Right atrium auricular region (tissue), 2 donors: Measurements from ENCODE around the gene UGT2B11. TPM values are rescaled to one million over a fixed set of nuclear protein-coding genes. Genes with fewer than 3 reads are reported as not detected.
"Not testable (repeated sequence)": the region's sequence is repeated elsewhere in the genome, so short reads cannot be mapped to it uniquely, and the experiment has no call there.

Experiments used
- DNase-seq: peaks from one replicate; pipeline ENCODE4 v3.0.0-alpha.2; 2019; ENCODE audit warnings: low spot score
- H3K27ac ChIP-seq, 2 donors: fragments of 200-600 bp; sonication (generic); 1 replicate in 1 of 2; 2 replicates in 1 of 2; pipeline ENCODE4 v1.5.1; 2016 to 2019
- H3K27me3 ChIP-seq, 2 donors: fragments of 200-600 bp; sonication (generic); one replicate each; pipeline versions ENCODE4 v1.5.1 to v1.6.0; 2017 to 2019
- H3K36me3 ChIP-seq: fragments of 200-600 bp; sonication (generic); one replicate; pipeline ENCODE4 v1.5.1; 2016
- H3K4me1 ChIP-seq, 2 donors: fragments of 200-600 bp; sonication (generic); one replicate each; pipeline versions ENCODE4 v1.5.1 to v1.6.0; 2017 to 2019
- H3K4me3 ChIP-seq, 2 donors: fragments of 200-600 bp; sonication (generic); 1 replicate in 1 of 2; 2 replicates in 1 of 2; pipeline ENCODE4 v1.5.1; 2017 to 2019; ENCODE audit warnings: mild to moderate bottlenecking in 1 of 2, moderate library complexity in 1 of 2
- H3K9me3 ChIP-seq, 2 donors: fragments of 200-600 bp; sonication (generic); one replicate each; pipeline ENCODE4 v1.5.1; 2019
- CTCF ChIP-seq, 2 donors: fragments of 200-600 bp; sonication (generic); IDR thresholded peaks; one replicate each; pipeline ENCODE4 v1.5.1; 2019; ENCODE audit warnings: antibody characterized with exemption in 2 of 2
- total RNA-seq, 2 donors: library from RNA; depleted of rRNA; stranded (reverse); fragments of >200 nt; gene quantifications; one replicate each; pipeline ENCODE4 v1.1.0, GENCODE V29; 2016

UGT2B11 gene
- total RNA-seq, 2 donors from 2014 or later: not detected

DNA sequence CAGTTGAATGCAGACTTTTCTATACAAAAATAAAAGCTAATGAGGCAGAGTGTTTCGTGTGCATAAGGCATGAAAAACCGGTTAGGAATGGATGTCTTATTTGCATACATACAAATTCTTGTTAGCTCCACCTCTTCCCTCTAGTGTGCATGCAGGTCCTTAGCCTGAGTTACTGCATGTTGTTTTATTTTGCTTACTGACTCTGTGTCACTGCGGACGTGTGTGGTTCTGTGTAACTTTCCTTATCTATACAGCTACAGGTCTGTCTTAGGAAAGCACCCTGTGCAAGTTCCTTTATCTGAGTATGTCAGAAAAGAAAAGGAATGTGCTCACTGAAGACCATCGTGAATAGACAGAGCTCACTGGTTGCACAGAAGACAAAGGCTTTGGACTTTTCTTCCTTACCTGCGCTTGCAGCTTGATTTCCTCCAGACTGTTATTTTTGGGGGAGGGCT is 35.8 kb downstream of the UGT2B11 start:
- not testable (repeated sequence) for H3K36me3 ChIP-seq, H3K9me3 ChIP-seq, H3K4me3 ChIP-seq, H3K27ac ChIP-seq, DNase-seq, H3K27me3 ChIP-seq, H3K4me1 ChIP-seq

GRCh38 chr4:69170233-69171134 is 44.1 kb downstream of the UGT2B11 start:
- not testable (repeated sequence) for H3K27me3 ChIP-seq, DNase-seq, H3K9me3 ChIP-seq, H3K27ac ChIP-seq, H3K36me3 ChIP-seq, H3K4me1 ChIP-seq, H3K4me3 ChIP-seq
- TF ChIP-seq CTCF (IDR thresholded peaks at IDR 0.05): peak in 1 of 2 donors; percentile 54

DNA sequence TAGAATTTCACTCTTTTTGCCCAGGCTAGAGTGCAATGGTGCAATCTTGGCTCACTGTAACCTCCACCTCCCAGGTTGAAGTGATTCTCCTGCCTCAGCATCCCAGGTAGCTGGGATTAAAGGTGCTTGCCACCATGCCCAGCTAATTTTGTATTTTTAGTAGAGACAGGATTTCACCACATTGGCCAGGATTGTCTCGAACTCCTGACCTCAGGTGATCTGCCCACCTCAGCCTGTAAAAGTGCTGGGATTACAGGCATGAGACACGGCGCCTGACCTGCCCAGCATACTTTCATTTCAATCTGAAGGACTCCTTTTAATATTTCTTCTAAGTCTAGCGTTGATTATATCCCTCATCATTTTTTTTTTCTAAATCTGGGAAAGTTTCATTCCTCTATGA is 45.4 kb downstream of the UGT2B11 start:
- DNase-seq, H3K27me3 ChIP-seq, H3K4me1 ChIP-seq, H3K9me3 ChIP-seq, H3K4me3 ChIP-seq, H3K36me3 ChIP-seq, H3K27ac ChIP-seq: not testable (repeated sequence)

DNA sequence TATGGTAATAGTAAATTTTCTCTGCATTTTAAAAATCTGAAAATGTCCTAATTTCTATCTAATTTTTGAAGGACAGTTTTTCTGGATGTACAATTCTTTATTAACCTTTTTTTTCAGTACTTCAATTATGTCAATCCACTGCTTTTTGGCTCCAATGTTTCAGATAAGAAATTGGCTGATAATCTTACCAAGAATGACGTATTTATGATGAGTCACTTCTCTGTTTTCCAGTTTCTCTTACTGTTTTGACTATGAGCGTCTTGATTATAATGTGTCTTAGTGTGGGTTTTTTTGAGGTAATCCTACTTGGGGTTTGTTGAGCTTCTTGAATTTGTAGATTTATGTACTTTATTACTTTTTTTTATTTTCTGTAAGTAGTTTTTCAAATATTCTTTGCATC is 47.2 kb downstream of the UGT2B11 start:
- no peak for DNase-seq
- TF ChIP-seq CTCF (IDR thresholded peaks at IDR 0.05): no peak

DNA sequence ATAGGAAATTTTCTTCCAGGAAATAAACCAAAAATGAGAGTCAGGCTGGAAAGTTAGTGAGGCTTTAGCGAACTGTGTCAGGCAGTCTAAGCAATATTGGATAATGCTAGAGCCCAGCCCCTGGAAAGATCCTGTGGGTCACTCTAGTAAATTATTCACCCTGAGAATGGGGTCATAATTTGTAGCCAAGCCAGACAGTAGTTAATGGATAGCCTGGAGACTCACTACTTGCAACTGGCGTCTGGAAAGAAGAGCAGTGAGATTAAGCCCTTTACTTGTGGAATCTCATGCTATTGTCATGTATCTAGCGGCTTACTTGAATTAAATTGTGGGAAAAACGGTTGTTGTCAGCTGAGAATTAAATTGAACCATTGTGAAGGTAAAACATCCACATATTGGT is 48.2 kb downstream of the UGT2B11 start:
- not testable (repeated sequence) for H3K27me3 ChIP-seq, DNase-seq, H3K36me3 ChIP-seq, H3K9me3 ChIP-seq, H3K4me3 ChIP-seq, H3K27ac ChIP-seq, H3K4me1 ChIP-seq

More for the DNA sequence above, 47.2 kb downstream of the UGT2B11 start:
- Histone ChIP-seq H3K9me3 (peaks cover 0 to 10% of the 10 kb centered on the region in 2 donors), H3K27me3 (no peaks in the 10 kb centered on the region), H3K36me3 (no peaks in the 10 kb centered on the region), H3K4me1 (no peaks in the 10 kb centered on the region), H3K4me3 (no peak overlapping the region), H3K27ac (no peak overlapping the region)

- not testable (repeated sequence) for H3K36me3 ChIP-seq
These were observed 48.8 kb downstream of the UGT2B11 start for GRCh38 chr4:69165707-69166106.

DNA sequence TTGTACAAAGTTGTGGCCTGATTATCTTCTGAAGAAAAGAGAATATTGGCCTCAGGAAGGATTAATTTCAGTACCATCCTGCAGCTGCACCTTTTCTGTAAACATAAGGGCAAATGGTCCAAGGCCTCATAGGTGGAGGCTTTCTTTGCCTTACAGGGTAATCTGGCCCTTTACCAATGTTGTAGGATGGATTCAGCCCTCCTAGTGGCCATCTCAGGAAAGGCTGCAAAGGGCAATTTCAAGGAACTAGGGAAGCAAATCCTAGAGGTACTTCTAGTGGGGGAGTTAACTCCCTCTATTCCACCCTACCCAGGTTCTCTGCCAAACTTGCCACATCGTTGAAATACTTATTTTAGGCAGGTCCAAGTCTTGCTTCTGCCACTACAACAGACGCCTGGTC is 57.6 kb downstream of the UGT2B11 start:
- no peak overlapping the region for H3K4me3 ChIP-seq
- H3K36me3 ChIP-seq: no peaks in the 10 kb centered on the region
- no peak for DNase-seq
- TF ChIP-seq CTCF (IDR thresholded peaks at IDR 0.05): no peak
- no peak overlapping the region for H3K27ac ChIP-seq
- no peaks in the 10 kb centered on the region for H3K4me1 ChIP-seq
- H3K27me3 ChIP-seq: no peaks in the 10 kb centered on the region
- no peaks in the 10 kb centered on the region for H3K9me3 ChIP-seq

More at GRCh38 chr4:69165707-69166106, 48.8 kb downstream of the UGT2B11 start:
- H3K4me3 ChIP-seq, H3K27me3 ChIP-seq, H3K27ac ChIP-seq, H3K4me1 ChIP-seq, H3K9me3 ChIP-seq, DNase-seq: not testable (repeated sequence)

GRCh38 chr4:69154021-69154420 is 60.5 kb downstream of the UGT2B11 start:
- no peaks in the 10 kb centered on the region for H3K4me1 ChIP-seq
- no peaks in the 10 kb centered on the region for H3K36me3 ChIP-seq
- DNase-seq: no peak
- no peak for TF ChIP-seq CTCF (IDR thresholded peaks at IDR 0.05)
- no peaks in the 10 kb centered on the region for H3K27me3 ChIP-seq
- H3K9me3 ChIP-seq: no peaks in the 10 kb centered on the region
- H3K4me3 ChIP-seq: no peak overlapping the region
- no peak overlapping the region for H3K27ac ChIP-seq
